ENCODE results near the gene HRCT1.

DNA sequence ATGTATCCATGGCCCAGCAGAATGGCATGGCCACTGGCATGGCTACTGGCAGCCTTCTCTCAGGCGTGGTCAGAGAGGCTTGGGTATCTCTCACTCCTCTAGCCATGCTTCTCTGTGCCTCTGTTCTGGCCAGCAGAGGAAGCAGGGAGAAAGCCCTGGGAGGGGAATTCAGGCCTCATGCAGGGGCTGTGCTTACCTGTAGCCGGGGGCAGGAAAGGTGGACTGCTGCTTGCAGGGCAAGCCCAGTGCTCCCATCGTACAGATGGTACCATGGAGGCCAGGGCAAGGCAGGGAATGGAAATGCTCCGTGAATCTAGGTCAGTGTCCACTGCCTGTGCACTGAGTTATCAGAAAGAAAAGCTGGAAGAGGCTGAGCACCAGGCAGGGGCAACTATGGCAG lies 38.5 kb upstream of the HRCT1 start:
- TF ChIP-seq POLR2A (IDR thresholded peaks at IDR 0.05; ENCODE audit: low read length) (no peak), GATA1 (IDR thresholded peaks at IDR 0.05; ENCODE audit: low read depth, low read length) (no peak)

Data from erythroblast (primary cell).